ENCODE measurements around the gene EPHA8.

The EPHA8 gene

GRCh38 chr1:22625262-22625925 lies 62.1 kb downstream of the EPHA8 start:
- DNase-seq, result no peak

GRCh38 chr1:22626237-22627157 lies 63.2 kb downstream of the EPHA8 start:
- no peak for DNase-seq

- DNase-seq, result no peak
Observed at GRCh38 chr1:22627331-22627730, 64.0 kb downstream of the EPHA8 start.

- no peak for DNase-seq
Observed at GRCh38 chr1:22628698-22629444, 65.6 kb downstream of the EPHA8 start.

- no peak for DNase-seq
Observed at GRCh38 chr1:22629886-22630285, 66.6 kb downstream of the EPHA8 start.

GRCh38 chr1:22633697-22634463 lies 70.6 kb downstream of the EPHA8 start:
- DNase-seq, result no peak

- DNase-seq, result no peak
Observed at GRCh38 chr1:22635436-22635835, 72.1 kb downstream of the EPHA8 start.

GRCh38 chr1:22636353-22636752 lies 73.1 kb downstream of the EPHA8 start, which contains the start of gene C1QA:
Gene C1QA, plus strand, starts transcription at chr1:22636628. Its CDS starts 989 bp downstream, at chr1:22637617.
- DNase-seq, result no peak

- no peak for DNase-seq
Observed at GRCh38 chr1:22636927-22637326, 73.6 kb downstream of the EPHA8 start.

- DNase-seq, result no peak
Observed at GRCh38 chr1:22637907-22638445, 74.7 kb downstream of the EPHA8 start.

- no peak for DNase-seq
Observed at GRCh38 chr1:22638476-22639234, 75.4 kb downstream of the EPHA8 start.

- no peak for DNase-seq
Observed at GRCh38 chr1:22639286-22639685, 76.0 kb downstream of the EPHA8 start.

GRCh38 chr1:22641247-22641646 lies 78.0 kb downstream of the EPHA8 start:
- DNase-seq, result no peak

- DNase-seq, result peak; percentile 54
Observed at GRCh38 chr1:22641906-22642636, 78.8 kb downstream of the EPHA8 start.

- DNase-seq, result no peak
Observed at GRCh38 chr1:22643381-22643780, 80.1 kb downstream of the EPHA8 start, which contains the start of gene C1QC. Gene C1QC, plus strand, starts transcription at chr1:22643633. Its CDS starts 391 bp downstream, at chr1:22644024.

GRCh38 chr1:22643928-22644327 lies 80.6 kb downstream of the EPHA8 start:
- DNase-seq, result no peak

GRCh38 chr1:22645931-22646330 lies 82.6 kb downstream of the EPHA8 start:
- no peak for DNase-seq

- DNase-seq, result no peak
Observed at GRCh38 chr1:22646384-22646783, 83.1 kb downstream of the EPHA8 start.

- DNase-seq, result no peak
Observed at GRCh38 chr1:22650089-22650693, 86.9 kb downstream of the EPHA8 start.

Measured in NCI-H1436 (cell line).